GM18502 (cell line): ENCODE results near the gene LDLRAP1.
A peak's percentile ranks its signal among the peaks of the same experiment; 100 is the strongest.
"Not testable (repeated sequence)": the region's sequence is repeated elsewhere in the genome, so short reads cannot be mapped to it uniquely, and the experiment has no call there.

Experiments
- ATAC-seq: cut with Tn5 transposase; IDR thresholded peaks from one replicate; pipeline ENCODE4 v1.9.1; 2021; ENCODE audit warnings: mild to moderate bottlenecking; ENCODE audit not compliant: unreplicated experiment, poor library complexity

Gene LDLRAP1

DNA sequence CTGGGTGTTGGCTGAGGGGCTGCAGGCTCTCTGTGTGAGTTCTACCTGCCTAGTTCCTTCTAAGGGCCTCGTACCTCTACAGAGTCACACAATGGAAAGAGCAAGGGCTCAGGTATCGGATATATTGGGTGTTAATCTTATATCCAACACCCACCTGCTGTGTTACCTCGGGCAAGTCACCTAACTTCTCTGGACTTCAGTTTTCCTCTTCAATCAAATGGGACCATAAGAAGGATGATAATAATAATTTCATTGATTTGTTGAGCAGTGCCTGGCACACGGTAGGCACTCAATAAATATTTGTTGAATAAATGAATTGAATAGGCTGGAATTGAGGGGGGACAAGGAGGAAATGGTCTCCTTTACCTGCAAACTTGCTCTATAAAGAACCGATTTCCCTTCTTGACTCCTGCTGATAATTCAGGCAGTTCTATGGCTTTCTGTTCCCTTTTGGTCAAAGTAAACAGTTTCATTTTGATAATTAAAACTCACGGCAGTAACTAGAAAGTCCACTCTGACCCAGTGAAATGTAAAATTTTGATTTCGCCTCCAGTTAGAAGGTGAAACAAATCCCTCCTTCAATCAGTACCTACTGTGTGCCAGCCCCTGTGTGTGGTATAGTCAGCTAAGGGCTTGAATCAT is 56.7 kb downstream of the LDLRAP1 start:
- no peak for ATAC-seq

DNA sequence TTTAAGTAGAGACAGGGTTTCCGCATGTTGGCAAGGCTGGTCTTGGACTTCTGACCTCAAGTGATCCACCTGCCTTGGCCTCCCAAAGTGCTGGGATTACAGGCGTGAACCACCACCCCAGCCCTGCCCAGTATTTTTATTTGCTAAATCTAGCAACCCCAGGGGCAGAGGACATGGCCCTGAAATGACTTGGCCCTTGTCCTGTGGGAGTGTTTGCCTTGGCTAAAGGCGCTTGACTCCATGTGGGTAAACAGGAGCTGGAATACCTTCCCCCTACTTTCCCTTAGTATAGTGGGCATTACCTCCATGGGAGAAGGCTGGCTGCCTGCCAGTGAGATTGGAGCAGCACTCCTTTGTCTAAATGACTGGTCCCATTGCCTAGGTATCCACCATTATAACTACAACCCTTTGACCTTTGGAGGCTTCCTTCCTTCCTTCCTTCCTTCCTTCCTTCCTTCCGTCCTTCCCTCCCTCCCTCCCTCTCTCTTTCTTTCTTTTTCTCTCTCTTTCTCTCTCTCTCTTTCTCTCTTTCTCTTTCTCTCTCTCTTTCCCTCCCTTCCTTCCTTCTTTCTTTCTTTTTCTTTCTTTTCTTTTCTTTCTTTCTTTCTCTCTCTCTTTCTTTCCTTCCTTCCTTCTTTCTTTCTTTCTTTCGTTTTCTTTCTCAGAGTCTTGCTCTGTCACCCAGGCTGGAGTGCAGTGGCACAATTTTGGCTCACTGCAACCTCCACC is 57.7 kb downstream of the LDLRAP1 start:
- ATAC-seq, result not testable (repeated sequence)

DNA sequence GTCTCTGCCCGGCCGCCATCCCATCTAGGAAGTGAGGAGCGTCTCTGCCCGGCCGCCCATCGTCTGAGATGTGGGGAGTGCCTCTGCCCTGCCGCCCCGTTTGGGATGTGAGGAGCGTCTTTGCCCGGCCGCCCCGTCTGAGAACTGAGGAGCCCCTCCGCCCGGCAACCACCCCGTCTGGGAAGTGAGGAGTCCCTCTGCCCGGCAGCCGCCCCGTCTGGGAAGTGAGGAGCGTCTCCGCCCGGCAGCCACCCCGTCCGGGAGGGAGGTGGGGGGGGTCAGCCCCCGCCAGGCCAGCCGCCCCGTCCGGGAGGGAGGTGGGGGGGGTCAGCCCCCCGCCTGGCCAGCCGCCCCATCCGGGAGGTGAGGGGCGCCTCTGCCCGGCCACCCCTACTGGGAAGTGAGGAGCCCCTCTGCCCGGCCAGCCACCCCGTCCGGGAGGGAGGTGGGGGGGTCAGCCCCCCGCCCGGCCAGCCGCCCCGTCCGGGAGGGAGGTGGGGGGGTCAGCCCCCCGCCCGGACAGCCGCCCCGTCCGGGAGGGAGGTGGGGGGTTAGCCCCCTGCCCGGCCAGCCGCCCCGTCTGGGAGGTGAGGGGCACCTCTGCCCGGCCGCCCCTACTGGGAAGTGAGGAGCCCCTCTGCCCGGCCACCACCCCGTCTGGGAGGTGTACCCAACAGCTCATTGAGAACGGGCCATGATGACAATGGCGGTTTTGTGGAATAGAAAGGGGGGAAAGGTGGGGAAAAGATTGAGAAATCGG is 60.6 kb downstream of the LDLRAP1 start:
- not testable (repeated sequence) for ATAC-seq

DNA sequence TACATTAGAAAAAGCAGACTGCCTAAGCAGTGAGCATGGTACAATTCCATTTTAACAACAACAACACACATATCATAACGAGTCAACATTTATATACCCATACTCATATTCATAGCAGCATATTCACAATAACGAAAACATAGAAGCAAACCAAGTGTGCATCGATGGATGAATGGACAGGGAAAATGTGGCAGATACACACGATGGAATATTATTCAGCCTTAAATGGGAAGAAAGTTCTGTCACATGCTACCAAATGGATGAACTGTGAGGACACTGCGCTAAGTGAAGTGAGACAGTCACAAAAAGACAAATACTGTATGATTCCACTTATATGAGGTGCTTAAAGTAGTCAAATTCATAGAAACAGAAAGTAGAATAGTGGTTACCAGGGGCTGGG is 63.7 kb downstream of the LDLRAP1 start:
- ATAC-seq, result no peak

DNA sequence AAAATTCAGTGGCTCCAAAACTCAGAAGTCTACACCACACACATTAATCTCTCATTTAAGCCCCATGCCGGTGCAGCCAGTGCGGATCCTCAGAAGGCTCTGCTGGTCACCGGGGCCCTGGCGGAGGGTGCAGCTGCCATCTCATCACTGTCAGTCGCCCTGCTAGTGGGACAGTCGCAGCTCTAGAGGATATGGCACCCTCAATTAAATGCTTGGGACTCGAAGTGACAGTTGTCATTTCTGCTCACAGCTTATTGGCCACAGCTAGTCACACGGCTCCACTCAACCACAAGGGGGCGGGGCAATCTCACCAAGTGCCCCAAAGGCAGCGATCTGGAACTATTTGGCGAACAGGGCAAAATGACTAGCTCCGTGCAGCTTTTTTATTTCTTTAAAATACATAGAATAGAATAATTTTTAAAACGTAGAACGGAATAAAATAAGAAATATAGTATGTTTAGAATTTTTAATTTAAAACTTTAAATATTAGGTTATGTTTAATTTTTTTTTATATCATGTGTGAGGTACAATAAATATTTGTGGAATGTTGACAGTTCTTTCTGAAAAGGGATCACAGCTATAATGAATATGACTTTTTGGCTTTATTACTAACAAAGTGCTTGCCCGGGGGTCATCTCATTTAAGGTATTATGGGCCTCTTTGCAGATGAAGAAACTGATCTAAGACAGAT is 65.2 kb downstream of the LDLRAP1 start:
- no peak for ATAC-seq

DNA sequence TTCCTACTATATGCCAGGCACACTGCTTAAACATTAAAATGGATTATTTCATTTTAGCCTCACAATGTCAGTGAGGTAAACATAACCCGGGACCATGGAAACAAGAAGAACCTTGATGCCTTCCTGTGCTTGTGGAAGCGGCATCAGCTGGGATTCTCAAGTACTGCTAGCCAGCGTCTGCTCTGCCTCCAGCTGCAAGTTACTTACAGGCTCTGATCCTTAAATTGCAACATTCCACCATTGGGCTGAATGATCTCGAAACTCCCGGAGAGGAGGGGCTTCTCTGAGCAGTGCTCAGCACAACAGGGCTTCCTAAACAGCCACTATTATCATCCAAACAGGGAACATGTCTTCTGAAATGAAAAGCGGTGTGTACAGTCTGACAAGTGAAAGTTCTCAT is 66.5 kb downstream of the LDLRAP1 start:
- ATAC-seq, result no peak

DNA sequence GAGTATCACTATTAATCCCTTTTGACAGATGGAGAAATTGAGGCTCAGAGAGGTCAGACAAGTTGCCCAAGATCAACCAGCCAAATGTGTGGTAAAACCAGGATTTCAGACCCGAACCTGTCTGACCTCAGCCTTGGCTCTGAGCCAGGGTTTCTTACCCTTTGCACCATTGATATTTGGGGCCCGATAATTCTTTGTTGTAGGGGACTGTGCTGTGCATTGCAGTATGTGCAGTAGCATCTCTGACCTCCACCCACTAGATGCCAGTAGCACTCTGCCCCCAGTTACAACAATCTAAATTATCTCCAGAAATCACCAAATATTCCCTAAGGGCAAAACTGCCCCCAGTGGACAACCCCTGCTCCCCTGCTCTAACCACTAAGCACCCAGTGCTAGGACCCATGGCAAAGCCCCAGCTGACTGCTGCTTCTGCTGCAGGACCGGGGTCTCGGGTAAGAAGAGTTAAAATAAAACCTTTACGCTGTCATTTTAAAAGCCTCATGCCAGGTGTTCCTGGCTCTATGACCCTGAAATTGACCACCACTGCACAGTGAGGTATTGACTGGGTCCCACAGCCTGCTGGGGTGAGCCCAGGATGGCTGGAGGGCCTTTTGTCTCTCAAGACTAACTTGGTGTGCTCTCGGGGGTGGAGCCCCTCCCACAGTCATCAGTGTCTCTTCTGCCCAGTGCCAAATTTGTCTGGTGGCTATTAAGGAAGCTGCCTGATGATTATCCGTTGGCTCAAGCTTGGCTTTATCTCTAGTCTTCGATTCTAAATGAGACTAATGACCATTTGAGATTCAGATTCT is 67.6 kb downstream of the LDLRAP1 start:
- no peak for ATAC-seq

DNA sequence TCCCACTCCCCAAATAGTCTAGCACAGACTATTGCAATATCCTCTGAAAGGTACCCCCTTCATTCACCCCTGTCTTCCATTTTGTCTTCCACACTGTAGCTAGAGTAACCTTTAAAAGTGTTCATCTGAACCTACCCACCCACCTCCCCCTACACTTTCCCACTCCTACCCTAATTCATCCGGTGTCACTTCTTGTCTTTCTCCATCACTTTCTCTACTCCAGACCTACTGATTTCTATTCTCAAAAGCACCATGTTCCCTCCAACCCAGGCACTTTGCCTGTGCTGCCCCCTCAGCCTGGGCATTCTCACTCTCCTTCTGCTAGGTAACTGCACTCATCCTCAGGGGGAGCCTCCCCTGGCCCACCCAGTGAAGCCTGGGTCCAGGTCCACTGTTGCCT is 68.4 kb downstream of the LDLRAP1 start:
- ATAC-seq, result no peak

DNA sequence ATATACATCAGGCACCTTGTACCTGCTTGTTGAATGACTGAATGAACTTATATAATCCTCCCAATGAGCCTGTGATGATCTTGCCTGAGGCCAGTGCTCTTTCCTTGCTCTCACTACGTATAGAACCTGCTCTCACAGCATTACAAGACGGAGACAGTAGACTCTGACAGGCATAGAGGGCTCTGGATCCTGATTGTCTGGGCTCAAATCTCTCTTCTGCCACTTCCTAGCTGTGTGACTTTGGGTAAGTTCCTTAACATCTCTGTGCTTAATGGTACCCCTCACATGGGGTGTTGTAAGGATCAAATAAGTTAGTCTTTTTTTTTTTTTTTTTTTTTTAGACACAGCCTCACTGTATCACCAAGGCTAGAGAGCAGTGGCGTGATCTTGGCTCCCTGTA is 69.0 kb downstream of the LDLRAP1 start:
- ATAC-seq, result no peak

DNA sequence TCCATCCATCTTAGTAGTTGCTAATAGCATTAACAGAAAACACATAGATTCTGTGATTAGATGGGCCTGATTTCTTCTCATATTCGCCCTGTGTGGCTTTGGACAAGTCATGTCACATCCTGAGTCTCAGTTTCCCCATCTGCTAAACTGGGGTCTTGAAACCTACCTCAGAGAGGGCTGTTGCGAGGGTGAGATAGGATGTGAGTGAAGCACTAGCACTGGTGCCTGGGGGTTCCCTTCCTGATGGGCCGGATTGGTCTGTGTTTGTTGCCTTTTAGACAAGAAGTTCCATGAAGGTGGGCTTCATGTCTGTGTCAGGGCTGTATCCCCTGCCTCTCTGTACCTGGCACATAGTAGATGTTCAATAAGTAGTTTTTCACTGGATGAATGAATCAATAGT is 69.7 kb downstream of the LDLRAP1 start:
- ATAC-seq, result no peak

DNA sequence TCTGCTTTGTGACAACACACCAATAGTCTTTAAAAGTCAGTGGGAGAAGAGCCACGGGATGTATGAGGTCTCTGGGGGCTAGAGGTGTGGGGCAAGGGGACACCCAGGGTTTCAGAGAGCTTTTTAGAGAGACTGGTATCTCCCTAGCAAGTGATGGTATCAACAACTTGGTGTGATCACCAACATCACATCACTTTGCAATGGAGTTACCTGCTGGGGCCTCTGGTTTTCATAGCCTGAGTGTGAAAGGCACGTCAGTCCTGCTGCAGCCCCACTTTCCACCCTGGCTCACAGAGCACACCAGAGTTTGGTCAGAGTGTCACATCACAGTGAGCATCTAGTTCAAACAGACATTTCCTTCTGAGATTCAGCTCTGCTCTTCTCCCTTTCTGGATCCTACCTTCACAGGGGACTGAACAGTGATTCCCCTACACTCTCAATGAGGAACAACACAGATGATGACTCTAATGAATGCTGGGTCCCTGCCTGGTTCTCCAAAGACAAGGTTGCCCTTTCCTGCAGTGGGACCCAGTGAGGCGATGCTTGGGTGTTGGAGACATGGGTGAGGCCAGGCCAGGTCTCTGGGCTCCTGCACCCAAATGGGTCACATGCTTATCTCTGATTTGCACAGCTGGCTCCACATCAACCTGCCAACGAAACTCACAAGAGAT is 71.2 kb downstream of the LDLRAP1 start:
- ATAC-seq, result no peak

DNA sequence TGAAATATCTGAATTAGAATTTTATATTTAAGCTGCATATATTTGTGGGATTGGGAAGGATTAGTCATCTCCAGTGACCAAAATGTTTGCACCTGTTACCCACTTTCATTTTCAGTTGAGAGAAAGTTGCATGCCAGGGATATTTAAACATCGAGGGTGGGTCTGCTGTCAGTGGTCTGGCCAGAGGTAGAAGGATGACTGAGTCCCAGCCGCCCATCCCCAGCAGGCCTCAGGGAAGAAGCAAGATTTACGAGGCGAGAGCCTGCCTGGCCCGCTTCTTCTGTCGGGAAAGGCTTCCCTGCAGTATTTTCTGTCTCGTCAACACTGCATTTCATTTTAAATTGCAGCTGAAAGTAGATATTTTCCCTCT is 71.8 kb downstream of the LDLRAP1 start:
- no peak for ATAC-seq

DNA sequence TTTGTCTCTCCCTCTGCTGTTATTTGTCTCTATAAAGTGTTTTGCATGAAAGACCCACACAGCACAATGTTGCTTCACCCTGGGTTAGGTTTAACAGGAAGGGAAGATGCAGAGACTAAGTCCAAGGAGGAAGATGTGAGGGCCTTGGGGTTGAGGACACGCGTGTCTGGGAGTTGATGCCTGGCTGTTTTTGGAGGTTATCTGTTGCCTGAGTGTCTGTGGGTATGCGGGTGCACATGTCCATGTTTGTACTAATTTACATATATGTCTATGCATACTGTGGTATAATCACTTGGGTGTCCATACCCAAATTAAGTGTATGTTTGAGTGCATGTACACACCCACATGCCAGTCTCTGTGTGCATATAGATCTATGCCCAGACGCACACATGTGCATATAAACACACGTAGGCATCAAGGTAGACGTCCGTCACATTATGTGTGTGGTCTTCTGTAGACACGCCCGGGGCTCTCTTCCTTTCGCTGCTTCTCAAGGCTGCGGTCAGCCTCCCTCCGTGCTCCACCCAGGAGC is 72.2 kb downstream of the LDLRAP1 start:
- ATAC-seq, result no peak

DNA sequence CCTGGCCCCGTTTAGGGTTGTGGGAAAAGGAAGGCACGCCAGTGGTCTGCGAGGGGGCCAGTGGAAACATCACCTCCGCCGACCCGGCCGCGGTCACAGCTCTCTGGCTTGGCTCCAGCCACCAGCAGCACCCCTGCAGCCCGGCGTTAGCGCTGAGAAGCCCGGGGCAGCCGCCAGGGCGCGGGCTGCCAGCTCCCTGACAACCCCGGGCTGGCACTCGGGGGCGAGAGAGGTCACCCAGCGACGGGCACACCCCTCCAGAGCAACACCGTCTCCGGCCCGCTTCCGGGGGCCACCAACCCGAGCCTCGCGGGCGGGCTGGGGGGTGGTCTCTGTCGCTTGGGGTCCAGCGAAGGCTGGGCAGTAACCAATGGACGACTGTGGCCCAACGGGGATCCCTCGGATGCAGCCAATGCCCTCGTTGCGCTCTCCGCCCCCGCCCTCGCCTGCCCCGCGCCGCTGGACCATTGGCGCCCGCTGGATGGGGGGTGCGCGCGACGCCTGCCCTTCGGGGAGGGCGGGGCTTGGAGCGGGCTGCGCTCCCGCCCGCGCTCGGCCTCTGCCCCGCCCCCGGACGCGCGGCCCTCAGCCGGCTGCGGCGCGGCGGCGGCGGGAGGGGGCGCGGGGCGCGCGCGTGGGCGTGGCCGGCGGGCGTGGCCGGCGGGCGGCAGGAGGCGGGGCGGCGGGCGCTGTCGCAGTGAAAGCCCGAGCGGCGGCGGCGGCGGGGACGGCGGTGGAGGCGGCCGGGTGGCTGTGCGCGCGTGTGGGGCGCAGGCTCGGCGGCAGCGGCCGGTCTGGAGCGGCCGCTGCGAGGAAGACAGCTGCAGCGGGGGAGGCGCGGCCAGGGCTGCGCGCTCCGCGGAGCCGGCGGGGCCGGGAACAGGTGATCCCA is 72.9 kb downstream of the LDLRAP1 start, which contains the start of gene MAN1C1:
Gene MAN1C1 (plus strand): TSS at position 697 of the 892 bp plus-strand sequence. CDS start 1,007 bp downstream, outside the sequence.
- ATAC-seq, result peak; percentile 72

DNA sequence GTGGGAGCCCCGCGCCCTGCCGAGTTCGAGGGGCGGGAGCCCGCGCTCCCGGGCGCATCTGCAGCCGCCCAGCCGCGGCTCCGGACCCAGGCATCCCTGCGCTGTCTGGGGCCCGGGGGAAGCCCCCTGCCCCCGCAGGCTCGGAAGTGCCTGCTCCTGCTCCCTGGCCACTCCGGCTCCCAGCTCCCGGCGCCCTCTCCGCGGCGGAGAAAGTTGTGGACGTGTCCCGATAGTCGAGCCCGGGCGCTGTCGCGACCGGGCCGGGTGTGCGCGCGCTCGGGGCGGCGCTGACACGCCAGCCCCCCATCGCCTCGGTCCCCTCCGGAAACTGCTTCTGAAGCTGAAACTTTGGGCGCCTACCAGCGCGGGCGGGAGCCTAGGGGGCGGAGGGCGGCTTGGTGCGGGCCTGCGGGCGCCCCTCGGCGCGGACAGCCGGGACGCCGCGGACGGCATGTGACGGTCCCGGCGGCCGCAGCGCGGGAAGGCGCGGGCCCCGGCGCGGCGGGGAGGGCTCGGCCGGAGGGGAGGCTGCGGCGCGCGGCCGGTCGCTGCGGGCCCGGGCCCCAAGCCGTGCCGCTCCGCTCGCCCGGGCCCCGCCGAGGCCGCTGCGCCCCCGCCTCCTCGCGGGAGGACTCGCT is 73.7 kb downstream of the LDLRAP1 start:
- ATAC-seq, result peak; percentile 13

DNA sequence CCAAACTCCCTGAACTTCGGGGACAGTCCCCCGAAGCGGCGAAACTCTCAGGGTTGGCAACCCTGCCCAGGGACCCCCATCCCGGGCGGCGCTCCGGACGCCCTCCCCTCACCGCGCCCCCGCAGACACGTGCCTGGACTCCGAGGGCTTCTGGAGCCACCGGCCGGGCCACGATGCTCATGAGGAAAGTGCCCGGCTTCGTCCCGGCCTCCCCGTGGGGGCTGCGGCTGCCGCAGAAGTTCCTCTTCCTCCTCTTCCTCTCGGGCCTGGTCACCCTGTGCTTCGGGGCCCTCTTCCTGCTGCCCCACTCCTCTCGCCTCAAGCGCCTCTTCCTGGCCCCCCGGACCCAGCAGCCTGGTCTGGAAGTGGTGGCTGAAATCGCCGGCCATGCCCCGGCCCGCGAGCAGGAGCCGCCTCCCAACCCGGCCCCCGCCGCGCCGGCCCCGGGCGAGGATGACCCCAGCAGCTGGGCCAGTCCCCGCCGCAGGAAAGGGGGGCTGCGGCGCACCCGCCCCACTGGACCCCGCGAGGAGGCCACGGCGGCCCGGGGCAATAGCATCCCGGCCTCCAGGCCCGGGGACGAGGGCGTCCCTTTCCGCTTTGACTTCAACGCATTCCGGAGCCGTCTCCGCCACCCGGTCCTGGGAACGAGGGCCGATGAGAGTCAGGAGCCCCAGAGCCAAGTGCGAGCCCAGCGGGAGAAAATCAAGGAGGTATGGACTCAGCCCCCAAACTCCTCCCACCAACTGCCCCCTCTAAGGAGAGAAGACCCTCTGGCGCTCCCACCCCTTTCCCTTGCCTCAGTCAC is 74.4 kb downstream of the LDLRAP1 start:
- ATAC-seq, result no peak

DNA sequence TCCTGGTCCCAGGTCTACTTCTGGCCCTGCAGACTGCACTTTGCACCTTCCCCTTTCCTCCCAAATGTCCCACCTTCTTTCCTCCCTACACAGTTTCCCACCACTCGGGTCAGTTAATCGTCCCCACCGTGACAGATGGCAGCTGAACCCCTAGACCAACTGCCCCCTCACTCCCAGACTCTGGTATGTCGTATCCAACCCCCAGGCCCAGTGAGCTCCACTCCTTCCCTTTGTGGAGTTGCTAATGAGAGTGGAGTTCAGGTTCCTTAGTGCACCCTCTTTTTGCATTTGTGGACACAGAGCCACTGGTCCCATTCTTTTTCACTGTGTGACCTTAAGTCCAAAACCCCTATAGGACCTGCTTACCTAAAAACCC is 75.0 kb downstream of the LDLRAP1 start:
- ATAC-seq, result no peak
